Mammary epithelial cell (primary cell): ENCODE measurements around the gene FAM13A.

Experiments
- EZH2 ChIP-seq: IDR thresholded peaks from 2 replicates; pipeline ENCODE4 v1.6.1; 2012; ENCODE audit warnings: low read length, inconsistent platforms, borderline replicate concordance
- TF ChIP-seq, protein P1 (sequence below), 2 donors: IDR thresholded peaks in 1 of 2; conservative IDR thresholded peaks in 1 of 2; 2 replicates each; pipeline ENCODE4 v1.5.1; 2011 to 2012; ENCODE audit warnings: inconsistent platforms in 2 of 2, low read length in 2 of 2, mild to moderate bottlenecking in 2 of 2, control low read depth in 1 of 2, low read depth in 1 of 2; ENCODE audit not compliant: insufficient read depth in 1 of 2; ENCODE audit errors: extremely low read depth in 1 of 2

DNA sequence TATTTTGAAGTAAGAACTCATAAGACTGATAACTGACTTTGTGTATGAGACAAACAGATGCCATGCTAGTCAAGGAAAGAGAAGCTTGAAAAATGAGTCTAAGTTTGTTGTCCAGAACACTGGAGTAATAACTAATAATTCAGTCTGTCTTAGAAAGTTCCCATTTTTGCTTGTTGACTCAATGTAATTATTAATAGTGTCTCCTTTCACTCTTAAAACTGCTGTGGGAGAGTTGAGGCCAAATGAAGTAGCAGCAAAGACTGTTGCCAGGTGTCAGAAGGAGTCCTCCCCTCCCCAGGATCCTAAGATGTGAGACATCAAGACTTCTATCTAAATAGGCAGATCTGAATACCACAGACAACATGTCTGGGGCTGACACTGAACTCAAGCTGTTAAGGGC lies 20.8 kb upstream of the FAM13A start:
- TF ChIP-seq, protein P1, sequence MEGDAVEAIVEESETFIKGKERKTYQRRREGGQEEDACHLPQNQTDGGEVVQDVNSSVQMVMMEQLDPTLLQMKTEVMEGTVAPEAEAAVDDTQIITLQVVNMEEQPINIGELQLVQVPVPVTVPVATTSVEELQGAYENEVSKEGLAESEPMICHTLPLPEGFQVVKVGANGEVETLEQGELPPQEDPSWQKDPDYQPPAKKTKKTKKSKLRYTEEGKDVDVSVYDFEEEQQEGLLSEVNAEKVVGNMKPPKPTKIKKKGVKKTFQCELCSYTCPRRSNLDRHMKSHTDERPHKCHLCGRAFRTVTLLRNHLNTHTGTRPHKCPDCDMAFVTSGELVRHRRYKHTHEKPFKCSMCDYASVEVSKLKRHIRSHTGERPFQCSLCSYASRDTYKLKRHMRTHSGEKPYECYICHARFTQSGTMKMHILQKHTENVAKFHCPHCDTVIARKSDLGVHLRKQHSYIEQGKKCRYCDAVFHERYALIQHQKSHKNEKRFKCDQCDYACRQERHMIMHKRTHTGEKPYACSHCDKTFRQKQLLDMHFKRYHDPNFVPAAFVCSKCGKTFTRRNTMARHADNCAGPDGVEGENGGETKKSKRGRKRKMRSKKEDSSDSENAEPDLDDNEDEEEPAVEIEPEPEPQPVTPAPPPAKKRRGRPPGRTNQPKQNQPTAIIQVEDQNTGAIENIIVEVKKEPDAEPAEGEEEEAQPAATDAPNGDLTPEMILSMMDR (conservative IDR thresholded peaks at IDR 0.05 in 1 of 2, IDR thresholded peaks at IDR 0.05 in 1 of 2; ENCODE audit: extremely low read depth in 1 of 2, insufficient read depth in 1 of 2, low read depth in 1 of 2, low read length in 2 of 2) = no peak
- TF ChIP-seq EZH2 = no peak
